Measurements from ENCODE around the gene HCST.

Gene HCST

DNA sequence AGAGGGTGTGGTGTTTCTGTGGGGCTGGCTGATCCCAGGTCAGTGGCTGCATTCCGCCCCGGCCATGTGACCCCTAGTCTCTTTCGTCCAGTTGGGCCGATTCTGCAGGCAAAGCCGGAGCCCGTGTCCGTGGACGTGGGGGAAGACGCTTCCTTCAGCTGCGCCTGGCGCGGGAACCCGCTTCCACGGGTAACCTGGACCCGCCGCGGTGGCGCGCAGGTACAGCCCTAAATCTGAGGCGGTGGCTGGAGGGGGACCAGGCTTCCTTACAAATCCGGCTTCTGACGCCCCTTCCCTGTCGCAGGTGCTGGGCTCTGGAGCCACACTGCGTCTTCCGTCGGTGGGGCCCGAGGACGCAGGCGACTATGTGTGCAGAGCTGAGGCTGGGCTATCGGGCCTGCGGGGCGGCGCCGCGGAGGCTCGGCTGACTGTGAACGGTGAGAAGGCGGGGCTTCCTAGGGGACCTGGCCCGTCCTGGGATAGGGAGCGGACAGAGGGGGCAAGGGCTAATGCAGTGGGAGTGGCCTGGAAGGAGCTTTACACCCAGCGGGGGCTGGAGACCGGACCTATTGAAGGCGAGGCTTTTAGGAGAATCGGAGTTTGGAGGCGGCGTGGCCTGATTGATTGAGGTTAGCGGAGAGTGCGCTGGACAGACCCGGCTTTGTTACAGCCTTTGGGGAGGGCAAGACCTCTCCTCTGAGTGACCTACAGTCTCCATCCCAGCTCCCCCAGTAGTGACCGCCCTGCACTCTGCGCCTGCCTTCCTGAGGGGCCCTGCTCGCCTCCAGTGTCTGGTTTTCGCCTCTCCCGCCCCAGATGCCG is 41.3 kb upstream of the HCST start:
- TF ChIP-seq RARB (CRISPR knock-in tag; IDR thresholded peaks at IDR 0.05) (no peak), ZFP3 (CRISPR knock-in tag; IDR thresholded peaks at IDR 0.05) (no peak), ARNTL (CRISPR knock-in tag; IDR thresholded peaks at IDR 0.05; ENCODE audit: borderline replicate concordance, low read depth) (no peak), GLIS3 (CRISPR knock-in tag; IDR thresholded peaks at IDR 0.05) (no peak), OSR1 (CRISPR knock-in tag; IDR thresholded peaks at IDR 0.05) (no peak), TCF4 (CRISPR knock-in tag; IDR thresholded peaks at IDR 0.05; ENCODE audit: borderline replicate concordance) (no peak), PPARA (CRISPR knock-in tag; IDR thresholded peaks at IDR 0.05; ENCODE audit: borderline replicate concordance) (no peak), TSHZ2 (CRISPR knock-in tag; IDR thresholded peaks at IDR 0.05) (no peak), ISL1 (CRISPR knock-in tag; IDR thresholded peaks at IDR 0.05) (no peak), ESRRG (CRISPR knock-in tag; IDR thresholded peaks at IDR 0.05) (no peak), ZFP30 (CRISPR knock-in tag; IDR thresholded peaks at IDR 0.05) (no peak), BACH2 (CRISPR knock-in tag; IDR thresholded peaks at IDR 0.05; ENCODE audit: borderline replicate concordance) (no peak), CSDC2 (CRISPR knock-in tag; IDR thresholded peaks at IDR 0.05) (no peak), SNAI2 (CRISPR knock-in tag; IDR thresholded peaks at IDR 0.05) (no peak), ZNF70 (CRISPR knock-in tag; IDR thresholded peaks at IDR 0.05) (no peak)
- TF ChIP-seq, protein P1, sequence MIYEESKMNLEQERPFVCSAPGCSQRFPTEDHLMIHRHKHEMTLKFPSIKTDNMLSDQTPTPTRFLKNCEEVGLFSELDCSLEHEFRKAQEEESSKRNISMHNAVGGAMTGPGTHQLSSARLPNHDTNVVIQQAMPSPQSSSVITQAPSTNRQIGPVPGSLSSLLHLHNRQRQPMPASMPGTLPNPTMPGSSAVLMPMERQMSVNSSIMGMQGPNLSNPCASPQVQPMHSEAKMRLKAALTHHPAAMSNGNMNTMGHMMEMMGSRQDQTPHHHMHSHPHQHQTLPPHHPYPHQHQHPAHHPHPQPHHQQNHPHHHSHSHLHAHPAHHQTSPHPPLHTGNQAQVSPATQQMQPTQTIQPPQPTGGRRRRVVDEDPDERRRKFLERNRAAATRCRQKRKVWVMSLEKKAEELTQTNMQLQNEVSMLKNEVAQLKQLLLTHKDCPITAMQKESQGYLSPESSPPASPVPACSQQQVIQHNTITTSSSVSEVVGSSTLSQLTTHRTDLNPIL (CRISPR knock-in tag; IDR thresholded peaks at IDR 0.05; ENCODE audit: low read depth) = no peak
- TF ChIP-seq, protein P2, sequence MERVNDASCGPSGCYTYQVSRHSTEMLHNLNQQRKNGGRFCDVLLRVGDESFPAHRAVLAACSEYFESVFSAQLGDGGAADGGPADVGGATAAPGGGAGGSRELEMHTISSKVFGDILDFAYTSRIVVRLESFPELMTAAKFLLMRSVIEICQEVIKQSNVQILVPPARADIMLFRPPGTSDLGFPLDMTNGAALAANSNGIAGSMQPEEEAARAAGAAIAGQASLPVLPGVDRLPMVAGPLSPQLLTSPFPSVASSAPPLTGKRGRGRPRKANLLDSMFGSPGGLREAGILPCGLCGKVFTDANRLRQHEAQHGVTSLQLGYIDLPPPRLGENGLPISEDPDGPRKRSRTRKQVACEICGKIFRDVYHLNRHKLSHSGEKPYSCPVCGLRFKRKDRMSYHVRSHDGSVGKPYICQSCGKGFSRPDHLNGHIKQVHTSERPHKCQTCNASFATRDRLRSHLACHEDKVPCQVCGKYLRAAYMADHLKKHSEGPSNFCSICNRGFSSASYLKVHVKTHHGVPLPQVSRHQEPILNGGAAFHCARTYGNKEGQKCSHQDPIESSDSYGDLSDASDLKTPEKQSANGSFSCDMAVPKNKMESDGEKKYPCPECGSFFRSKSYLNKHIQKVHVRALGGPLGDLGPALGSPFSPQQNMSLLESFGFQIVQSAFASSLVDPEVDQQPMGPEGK (CRISPR knock-in tag; IDR thresholded peaks at IDR 0.05; ENCODE audit: borderline replicate concordance) = no peak
- TF ChIP-seq, protein P3, sequence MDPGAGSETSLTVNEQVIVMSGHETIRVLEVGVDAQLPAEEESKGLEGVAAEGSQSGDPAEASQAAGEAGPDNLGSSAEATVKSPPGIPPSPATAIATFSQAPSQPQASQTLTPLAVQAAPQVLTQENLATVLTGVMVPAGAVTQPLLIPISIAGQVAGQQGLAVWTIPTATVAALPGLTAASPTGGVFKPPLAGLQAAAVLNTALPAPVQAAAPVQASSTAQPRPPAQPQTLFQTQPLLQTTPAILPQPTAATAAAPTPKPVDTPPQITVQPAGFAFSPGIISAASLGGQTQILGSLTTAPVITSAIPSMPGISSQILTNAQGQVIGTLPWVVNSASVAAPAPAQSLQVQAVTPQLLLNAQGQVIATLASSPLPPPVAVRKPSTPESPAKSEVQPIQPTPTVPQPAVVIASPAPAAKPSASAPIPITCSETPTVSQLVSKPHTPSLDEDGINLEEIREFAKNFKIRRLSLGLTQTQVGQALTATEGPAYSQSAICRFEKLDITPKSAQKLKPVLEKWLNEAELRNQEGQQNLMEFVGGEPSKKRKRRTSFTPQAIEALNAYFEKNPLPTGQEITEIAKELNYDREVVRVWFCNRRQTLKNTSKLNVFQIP (CRISPR knock-in tag; IDR thresholded peaks at IDR 0.05; ENCODE audit: borderline replicate concordance, low read depth) = no peak
- ATAC-seq = no peak

GRCh38 chr19:35861640-35862160 is 40.6 kb upstream of the HCST start:
- TF ChIP-seq ZNF565 (CRISPR knock-in tag; conservative IDR thresholded peaks at IDR 0.05; ENCODE audit: low read depth) (no peak), PPARA (CRISPR knock-in tag; IDR thresholded peaks at IDR 0.05; ENCODE audit: borderline replicate concordance) (no peak)
- no peak for ATAC-seq

GRCh38 chr19:35862528-35862927 is 39.8 kb upstream of the HCST start:
- ATAC-seq = no peak; the same call in 2 of the 3 replicates
- TF ChIP-seq CSRNP3 (CRISPR knock-in tag; IDR thresholded peaks at IDR 0.05) = no peak
